Activated CD4-positive, alpha-beta T cell treated with anti-CD3 and anti-CD28 coated beads for 24 hours (primary cell): ENCODE measurements around the gene KLK10.

Experiments
- DNase-seq, 2 donors: peaks; one replicate each; pipeline ENCODE4 v3.0.0-alpha.2; 2020; ENCODE audit warnings: low read depth in 2 of 2

Gene KLK10

GRCh38 chr19:51019544-51019925 lies at the start of gene KLK10:
TSS of gene KLK10 (minus strand) at chr19:51019709. CDS start at chr19:51019130, 579 bp downstream.
- DNase-seq, result no peak

- DNase-seq, result no peak
Observed at GRCh38 chr19:51066393-51067186, 47.1 kb upstream of the KLK10 start.

GRCh38 chr19:51065221-51065960 lies 45.9 kb upstream of the KLK10 start:
- DNase-seq, result no peak

GRCh38 chr19:51064534-51065220 lies 45.2 kb upstream of the KLK10 start, which contains the start of gene KLK13:
TSS of gene KLK13 (minus strand) at chr19:51065092. CDS start at chr19:51065067, 25 bp downstream.
- no peak for DNase-seq

- DNase-seq, result no peak
Observed at GRCh38 chr19:51063664-51064063, 44.2 kb upstream of the KLK10 start.

- no peak for DNase-seq
Observed at GRCh38 chr19:51060973-51061372, 41.5 kb upstream of the KLK10 start.

GRCh38 chr19:51060336-51060735 lies 40.8 kb upstream of the KLK10 start:
- no peak for DNase-seq

- DNase-seq, result no peak
Observed at GRCh38 chr19:51059715-51060114, 40.2 kb upstream of the KLK10 start.

GRCh38 chr19:51055866-51056265 lies 36.4 kb upstream of the KLK10 start:
- no peak for DNase-seq

GRCh38 chr19:51047031-51047335 lies 27.5 kb upstream of the KLK10 start:
- DNase-seq, result no peak

- no peak for DNase-seq
Observed at GRCh38 chr19:51044327-51044726, 24.8 kb upstream of the KLK10 start.

GRCh38 chr19:51043497-51043896 lies 24.0 kb upstream of the KLK10 start:
- no peak for DNase-seq

- DNase-seq, result no peak
Observed at GRCh38 chr19:51040151-51040550, 20.6 kb upstream of the KLK10 start.

GRCh38 chr19:51036519-51036918 lies 17.0 kb upstream of the KLK10 start:
- DNase-seq, result no peak

GRCh38 chr19:51034704-51035103 lies 15.2 kb upstream of the KLK10 start, which contains the start of gene KLK12:
TSS of gene KLK12 (minus strand) at chr19:51035002. CDS start at chr19:51034621, 381 bp downstream.
- DNase-seq, result no peak

- DNase-seq, result no peak
Observed at GRCh38 chr19:51031880-51032225, 12.3 kb upstream of the KLK10 start.

- DNase-seq, result no peak
Observed at GRCh38 chr19:51031220-51031879, 11.8 kb upstream of the KLK10 start.

GRCh38 chr19:51030631-51031030 lies 11.1 kb upstream of the KLK10 start:
- no peak for DNase-seq

- DNase-seq, result no peak
Observed at GRCh38 chr19:51029718-51030117, 10.2 kb upstream of the KLK10 start.

GRCh38 chr19:51027873-51028272 lies 8.4 kb upstream of the KLK10 start:
- no peak for DNase-seq

GRCh38 chr19:51027126-51027806 lies 7.8 kb upstream of the KLK10 start:
- no peak for DNase-seq

GRCh38 chr19:51026554-51026831 lies 7.0 kb upstream of the KLK10 start, which contains the start of gene KLK11:
TSS of gene KLK11 (minus strand) at chr19:51026616. CDS start at chr19:51025631, 985 bp downstream.
- DNase-seq, result no peak
